HL-60 (cell line): ENCODE results near the gene CDIPT.
A peak's percentile ranks its signal among the peaks of the same experiment; 100 is the strongest.

Experiments used
- DNase-seq, 2 experiments: peaks; one replicate each; pipeline ENCODE4 v3.0.0-alpha.2; 2010 to 2020; ENCODE audit warnings: low read depth in 1 of 2, low spot score in 1 of 2
- H3K27ac ChIP-seq: fragments of 250-450 bp; sonication (Bioruptor Pico); replicated peaks from 2 replicates; pipeline ENCODE4 v1.5.1; 2020; ENCODE audit warnings: mild to moderate bottlenecking, moderate library complexity
- H3K27me3 ChIP-seq: fragments of 250-450 bp; sonication (Bioruptor Pico); 2 replicates; pipeline ENCODE4 v1.5.1; 2021; ENCODE audit warnings: mild to moderate bottlenecking, moderate library complexity; ENCODE audit not compliant: insufficient read depth, poor library complexity, severe bottlenecking
- H3K4me3 ChIP-seq: replicated peaks from 2 replicates; pipeline ENCODE4 v1.5.1; 2011; ENCODE audit warnings: mild to moderate bottlenecking, control low read depth, low read length; ENCODE audit not compliant: insufficient read depth
- CTCF ChIP-seq: IDR thresholded peaks from one replicate; pipeline ENCODE4 v1.5.1; 2011; ENCODE audit warnings: low read length, control low read depth, inconsistent platforms; ENCODE audit not compliant: insufficient read depth
- GABPA ChIP-seq: IDR thresholded peaks from 2 replicates; pipeline ENCODE4 v1.6.1; 2012; ENCODE audit warnings: low read depth
- POLR2AphosphoS5 ChIP-seq: IDR thresholded peaks from 2 replicates; pipeline ENCODE4 v1.6.1; 2012; ENCODE audit warnings: low read depth
- REST ChIP-seq: IDR thresholded peaks from 2 replicates; pipeline ENCODE4 v1.6.1; 2012; ENCODE audit warnings: low read depth; ENCODE audit not compliant: insufficient replicate concordance
- SPI1 ChIP-seq: IDR thresholded peaks from 2 replicates; pipeline ENCODE4 v1.6.1; 2012; ENCODE audit warnings: low read depth, mild to moderate bottlenecking, borderline replicate concordance

Gene CDIPT

DNA sequence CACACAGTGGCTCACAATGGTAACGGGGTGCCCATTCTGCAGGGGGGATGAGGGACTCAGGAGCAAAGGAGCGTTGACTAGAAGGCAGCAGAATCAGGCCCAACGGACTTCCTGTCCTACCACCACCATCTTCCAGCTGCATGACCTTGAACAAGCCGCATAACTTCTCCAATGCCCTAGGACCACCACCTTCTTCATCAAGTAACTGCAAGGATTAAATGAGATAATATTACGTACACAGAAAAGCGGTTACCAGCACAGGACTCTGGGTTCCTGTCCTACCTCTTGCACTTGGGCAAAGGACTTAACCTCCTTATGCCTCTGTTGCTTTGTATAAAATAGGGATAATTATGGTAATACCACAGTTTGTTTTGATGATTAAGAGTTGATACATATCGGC, 41.9 kb upstream of the CDIPT start:
- TF ChIP-seq CTCF (no peak), GABPA (no peak), POLR2AphosphoS5 (no peak), REST (no peak), SPI1 (no peak)
- no peak for DNase-seq
- Histone ChIP-seq H3K27me3 (no peaks in the 10 kb centered on the region), H3K4me3 (no peak overlapping the region), H3K27ac (no peak overlapping the region)

- Histone ChIP-seq H3K27me3 (peaks cover under 1% of the 10 kb centered on the region), H3K27ac (no peak overlapping the region), H3K4me3 (no peak overlapping the region)
- TF ChIP-seq REST (no peak), SPI1 (0 out of 2 replicates have a peak, but pooled peaks have one; percentile 23)
- no peak for DNase-seq
Measured at GRCh38 chr16:29903590-29903989, 40.6 kb upstream of the CDIPT start.

- Histone ChIP-seq H3K27me3 (peaks cover 8% of the 10 kb centered on the region), H3K27ac (no peak overlapping the region), H3K4me3 (no peak overlapping the region)
- TF ChIP-seq POLR2AphosphoS5 (no peak), GABPA (no peak), CTCF (no peak), REST (no peak), SPI1 (no peak)
- no peak for DNase-seq
Measured at GRCh38 chr16:29901607-29901945, 38.5 kb upstream of the CDIPT start.
